CD4-positive, alpha-beta T cell treated with Interleukin-12 subunit alpha and Interleukin-12 subunit beta, for 1 hour (primary cell): ENCODE data around the gene ELP2.

Experiments
- DNase-seq: peaks from one replicate; pipeline ENCODE4 v3.0.0-alpha.2; 2020

Gene ELP2

GRCh38 chr18:36127836-36128529 lies 1.7 kb upstream of the ELP2 start:
- DNase-seq: no peak

GRCh38 chr18:36128530-36128870 lies 1.2 kb upstream of the ELP2 start:
- DNase-seq: no peak

DNA sequence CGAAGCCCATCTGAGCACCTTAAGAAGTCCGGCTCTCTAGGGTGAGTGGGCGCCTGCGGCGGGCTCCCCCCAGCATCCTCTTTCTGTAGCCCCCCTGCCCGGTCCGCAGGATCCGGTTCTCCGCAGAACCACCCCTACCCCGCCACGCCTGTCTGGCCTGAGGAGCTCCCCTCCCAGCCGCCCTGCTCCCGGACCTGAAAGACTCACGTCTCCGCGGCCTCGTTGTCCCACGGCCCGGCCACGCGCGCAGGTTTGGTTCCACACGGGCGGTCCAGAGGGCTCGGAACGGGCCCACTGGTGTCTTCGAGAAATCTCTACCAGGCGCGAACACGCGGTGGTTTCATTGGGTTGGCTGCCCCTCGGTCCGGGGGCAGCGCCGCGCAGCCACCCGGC lies 796 bp upstream of the ELP2 start:
- DNase-seq: no peak

GRCh38 chr18:36130039-36130831 lies 536 bp downstream of the ELP2 start:
- peak; percentile 3 for DNase-seq

DNA sequence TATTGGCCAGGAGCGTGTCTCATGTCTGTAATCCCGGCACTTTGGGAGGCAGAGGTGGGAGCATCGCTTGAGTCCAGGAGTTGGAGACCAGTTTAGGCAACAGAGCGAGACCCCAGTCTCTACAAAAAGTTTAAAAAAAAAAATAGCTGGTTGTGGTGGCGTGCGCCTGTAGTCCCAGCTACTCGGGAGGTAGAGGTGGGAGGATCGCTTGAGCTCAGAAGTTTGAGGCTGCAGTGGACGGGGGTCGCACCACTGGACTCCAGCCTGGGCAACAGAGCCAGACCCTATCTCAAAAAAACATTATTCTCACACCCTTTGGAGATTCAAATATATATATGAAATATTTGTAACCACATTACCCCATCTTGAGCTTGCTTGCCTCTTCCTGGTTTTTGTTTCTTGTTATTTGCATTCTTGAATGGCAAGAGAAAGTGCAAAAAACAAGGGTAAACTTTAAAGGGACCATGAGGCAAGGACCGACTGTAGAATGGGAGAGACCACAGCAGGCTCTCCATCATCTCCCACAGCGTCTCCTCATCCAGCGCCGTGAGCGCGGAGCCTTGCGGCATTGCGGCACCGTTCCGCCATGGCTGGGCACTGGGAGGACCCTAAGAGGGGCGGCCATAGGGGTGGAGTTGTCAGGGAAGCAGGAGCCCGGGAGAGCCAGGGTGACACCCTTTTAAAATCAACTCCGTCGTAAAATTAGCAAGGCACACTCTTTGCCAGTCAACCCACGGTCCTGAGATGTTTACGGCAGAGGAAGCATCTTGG lies 1.4 kb downstream of the ELP2 start:
- no peak for DNase-seq

DNA sequence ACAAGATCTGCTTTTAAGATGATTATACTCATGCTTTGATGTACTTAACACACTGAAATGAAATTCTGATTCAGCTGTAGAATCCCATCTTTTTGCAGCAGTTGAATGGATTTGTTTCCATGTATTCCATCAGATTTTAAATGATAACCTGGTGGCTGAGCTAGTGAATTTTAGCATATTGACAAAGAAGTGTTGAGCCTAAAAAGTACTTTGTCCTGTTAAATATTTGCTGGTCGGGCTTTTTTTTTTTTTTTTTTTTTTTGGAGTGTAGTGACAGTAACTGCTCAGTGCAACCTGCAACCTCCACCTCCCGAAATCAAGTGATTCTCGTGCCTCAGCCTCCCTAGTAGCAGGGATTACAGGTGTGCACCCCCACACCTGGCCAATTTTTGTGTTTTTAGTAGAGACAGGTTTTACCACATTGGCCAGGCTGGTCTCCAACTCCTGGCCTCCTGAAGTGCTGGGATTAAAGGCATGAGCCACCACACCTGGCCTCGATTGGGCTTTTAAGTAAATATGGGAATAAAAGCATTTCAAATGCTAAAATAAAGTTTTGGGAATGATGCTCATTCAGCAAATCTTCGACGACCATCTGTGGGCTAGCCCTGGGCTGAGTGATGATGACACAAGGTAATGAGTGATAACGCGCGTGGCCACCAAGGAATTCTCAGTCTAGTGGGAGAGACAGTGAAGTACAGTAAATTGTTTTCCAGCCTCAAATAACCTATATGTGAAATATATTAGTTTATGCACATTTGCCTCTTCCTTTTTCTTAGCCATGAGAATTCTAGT lies 2.2 kb downstream of the ELP2 start:
- no peak for DNase-seq

DNA sequence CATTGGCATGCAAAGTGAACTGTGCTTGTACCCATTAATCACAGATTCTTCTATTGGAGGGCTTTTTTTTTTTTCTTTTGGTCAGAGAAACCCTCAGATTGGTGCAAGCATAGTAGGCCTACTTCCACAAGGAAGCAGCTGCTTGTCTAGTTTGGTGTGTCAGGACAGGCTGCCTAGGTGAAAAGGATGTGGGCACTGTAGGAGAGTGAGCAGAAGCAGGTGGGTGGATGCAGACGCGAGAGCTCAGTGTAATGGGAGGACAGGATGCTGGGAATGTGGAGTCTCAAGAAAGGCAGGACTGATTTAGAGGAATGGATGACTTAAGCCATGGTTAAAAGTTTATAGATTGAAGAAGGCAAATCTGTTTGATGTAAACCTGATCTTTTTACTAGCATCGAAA lies 3.1 kb downstream of the ELP2 start:
- DNase-seq: no peak

GRCh38 chr18:36135264-36135663 lies 5.6 kb downstream of the ELP2 start:
- DNase-seq: no peak

- no peak for DNase-seq
Measured at GRCh38 chr18:36139245-36139644, 9.5 kb downstream of the ELP2 start.

- no peak for DNase-seq
Measured at GRCh38 chr18:36141576-36141975, 11.9 kb downstream of the ELP2 start.

- no peak for DNase-seq
Measured at GRCh38 chr18:36142751-36143150, 13.1 kb downstream of the ELP2 start.

- DNase-seq: no peak
Measured at GRCh38 chr18:36143391-36143790, 13.7 kb downstream of the ELP2 start.

DNA sequence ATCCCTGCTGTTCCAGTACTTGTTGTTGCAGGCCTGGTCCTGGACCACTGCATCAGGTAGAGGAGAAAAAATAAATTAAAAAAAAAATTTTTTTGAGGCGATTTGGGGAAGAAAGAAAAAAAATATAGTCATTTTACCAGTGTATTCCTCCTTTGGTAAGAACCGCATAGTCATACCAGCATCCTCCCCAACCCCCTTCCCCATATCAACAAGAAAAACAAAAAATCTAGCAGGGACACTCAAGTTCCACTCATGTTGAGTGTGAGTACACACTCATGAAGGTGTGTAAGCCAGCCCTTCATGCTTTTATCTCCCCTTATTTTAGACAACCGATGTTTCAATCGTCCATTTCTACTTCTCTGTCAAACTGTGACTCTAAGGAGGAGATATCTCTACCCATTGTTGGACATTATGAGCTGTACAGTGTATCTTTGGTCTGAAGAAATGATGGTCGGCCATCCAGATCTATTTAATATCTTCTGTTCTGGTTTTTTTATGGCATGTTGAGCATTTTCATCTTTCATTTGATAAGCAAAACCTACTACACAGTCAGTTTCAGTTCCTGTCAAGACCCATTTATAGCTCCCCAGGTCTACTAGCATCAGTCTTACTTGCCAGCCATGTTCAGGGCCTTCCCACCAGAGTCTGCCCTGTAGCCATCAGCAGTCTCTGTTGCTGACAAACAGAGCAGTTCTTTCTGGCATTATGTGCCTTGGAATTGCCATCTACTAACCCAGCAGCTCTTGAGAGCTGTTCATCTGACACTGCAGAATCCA lies 20.0 kb downstream of the ELP2 start:
- DNase-seq: no peak

GRCh38 chr18:36152781-36153180 lies 23.1 kb downstream of the ELP2 start:
- no peak for DNase-seq

- no peak for DNase-seq
Measured at GRCh38 chr18:36153203-36153602, 23.5 kb downstream of the ELP2 start.

DNA sequence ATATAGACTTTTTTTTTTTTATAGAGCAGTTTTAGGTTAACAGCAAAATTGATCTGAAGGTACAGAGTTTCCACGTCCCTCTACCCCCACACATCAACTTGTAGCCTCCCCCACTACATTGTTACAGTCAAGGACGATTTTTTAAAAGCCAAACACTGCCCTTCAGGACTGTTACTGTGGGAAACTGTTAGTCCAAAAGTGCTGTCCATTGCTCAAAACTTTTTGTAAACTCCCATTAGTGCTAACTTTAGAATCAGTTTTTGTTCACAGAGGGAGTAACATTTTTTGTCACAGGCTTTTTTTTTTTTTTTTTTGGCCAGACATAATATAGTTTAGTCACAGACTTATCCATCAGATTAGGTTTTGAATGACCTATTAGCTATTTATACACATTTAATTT lies 24.1 kb downstream of the ELP2 start:
- DNase-seq: no peak

- DNase-seq: no peak
Measured at GRCh38 chr18:36155851-36156757, 26.4 kb downstream of the ELP2 start.

GRCh38 chr18:36157441-36157840 lies 27.7 kb downstream of the ELP2 start:
- DNase-seq: no peak

- DNase-seq: no peak
Measured at GRCh38 chr18:36158266-36158867, 28.7 kb downstream of the ELP2 start.

DNA sequence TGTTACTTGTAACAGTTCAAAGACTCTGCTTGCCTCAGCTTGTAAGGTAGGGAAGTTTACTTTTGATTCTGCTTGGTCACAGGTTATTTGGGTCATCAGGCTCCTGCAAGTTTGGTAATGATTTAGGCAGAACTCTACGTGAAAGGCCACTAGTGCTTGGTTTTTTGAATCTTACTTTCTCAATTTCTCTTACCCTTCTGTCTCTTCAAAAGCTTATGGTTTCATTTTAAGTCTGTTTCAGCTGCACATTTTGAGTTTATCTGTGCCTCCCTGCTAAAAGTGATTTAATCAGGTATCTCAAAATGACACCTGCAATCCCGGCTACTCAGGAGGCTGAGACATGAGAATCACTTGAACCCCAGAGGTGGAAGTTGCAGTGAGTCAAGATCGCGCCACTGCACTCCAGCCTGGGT lies 31.3 kb downstream of the ELP2 start:
- no peak for DNase-seq

GRCh38 chr18:36162981-36163380 lies 33.3 kb downstream of the ELP2 start:
- no peak for DNase-seq
